Ovary (tissue), 9 donors: ENCODE results near the gene YEATS2. TPM values are rescaled to one million over a fixed set of nuclear protein-coding genes. Genes with fewer than 3 reads are reported as not detected.

Experiments used
- DNase-seq, 5 donors: peaks; one replicate each; pipeline ENCODE4 v3.0.0-alpha.2; 2019 to 2020
- H3K27ac ChIP-seq, 2 donors: fragments of 200-600 bp; one replicate each; pipeline versions ENCODE4 v1.5.1 to v1.8.0; 2019 to 2022
- H3K27me3 ChIP-seq: fragments of 200-600 bp; one replicate; pipeline ENCODE4 v1.8.0; 2022
- H3K36me3 ChIP-seq: fragments of 200-600 bp; sonication (generic); one replicate; pipeline ENCODE4 v1.5.1; 2019
- H3K4me1 ChIP-seq: one replicate; pipeline ENCODE4 v1.8.1; 2013; ENCODE audit warnings: mild to moderate bottlenecking, moderate library complexity; ENCODE audit not compliant: insufficient read depth
- H3K4me3 ChIP-seq: fragments of 200-600 bp; sonication (generic); one replicate; pipeline ENCODE4 v1.5.1; 2017
- H3K9me3 ChIP-seq, 2 donors: fragments of 200-600 bp in 1 of 2; sonication (generic) in 1 of 2; one replicate each; pipeline versions ENCODE4 v1.5.1 to v1.8.1; 2013 to 2019; ENCODE audit warnings: mild to moderate bottlenecking in 1 of 2, moderate library complexity in 1 of 2
- EP300 ChIP-seq: sonication (generic); formaldehyde crosslinking; IDR thresholded peaks from one replicate; pipeline ENCODE4 v1.6.1; 2017; ENCODE audit warnings: antibody characterized with exemption
- POLR2A ChIP-seq: fragments of 450-650 bp; IDR thresholded peaks from one replicate; pipeline ENCODE4 v1.6.1; 2017; ENCODE audit warnings: antibody characterized with exemption, mild to moderate bottlenecking, moderate library complexity
- WGBS, 3 donors: extraction: QIAGEN DNeasy Blood & Tissue Kit in 1 of 3; methylation state at CpG; one replicate each; pipeline versions ENCODE4 v1.1.5 to v1.1.7; 2013 to 2017; 5-methylcytosine and 5-hydroxymethylcytosine counted together
- intact Hi-C, 4 donors: fragments of 100-400 bp; cut with DNase I; formaldehyde crosslinking; loops; one replicate each; pipeline versions ENCODE4 v1.11.0 to v1.15.1; 2022 to 2023
- polyA plus RNA-seq, 2 donors: library from polyadenylated mRNA; stranded (reverse); fragments of 200-250 nt in 1 of 2; fragments of 350-450 nt in 1 of 2; fragmentation: Illumina TruSeq in 1 of 2; extraction: RNeasy Lipid Tissue Mini Kit (QIAGEN cat#74804) in 1 of 2; gene quantifications; one replicate each; pipeline ENCODE4 v1.2.3, GENCODE V29; 2013 to 2014
- total RNA-seq, 7 donors: library from RNA; depleted of rRNA in 2 of 7; stranded (reverse); fragments of >200 nt in 2 of 7; fragmentation: NEBNext Ultra II Directional in 3 of 7; extraction: Animal tissue kit (Norgen Biotek cat#: 25700) in 3 of 7; gene quantifications; one replicate each; pipeline versions ENCODE4 v1.1.0 to v1.2.4, GENCODE V29; 2016 to 2023
- TF ChIP-seq, protein P1 (sequence below), 3 donors: fragments of 450-650 bp in 2 of 3; fragments of 200-600 bp in 1 of 3; IDR thresholded peaks; one replicate each; pipeline versions ENCODE4 v1.5.1 to v1.8.0; 2016 to 2022; ENCODE audit warnings: antibody characterized with exemption in 3 of 3, mild to moderate bottlenecking in 1 of 3
- donor health status: DM: no; HTN: no; CAD: no; lungs with moderate emphysema.
- donor health status: DM: no; HTN: no; CAD: no.
- donor health status: Bipolar disorder and iron deficiency.
- donor health status: DM: yes; HTN: yes; CAD: no.
- donor health status: DM: no; HTN: no; CAD: no.
- donor health status: DM: yes; HTN: yes; CAD: no.

YEATS2 gene
- total and polyA plus RNA-seq, 9 donors, result 11.3 to 35.5 (median 26.0) TPM

DNA sequence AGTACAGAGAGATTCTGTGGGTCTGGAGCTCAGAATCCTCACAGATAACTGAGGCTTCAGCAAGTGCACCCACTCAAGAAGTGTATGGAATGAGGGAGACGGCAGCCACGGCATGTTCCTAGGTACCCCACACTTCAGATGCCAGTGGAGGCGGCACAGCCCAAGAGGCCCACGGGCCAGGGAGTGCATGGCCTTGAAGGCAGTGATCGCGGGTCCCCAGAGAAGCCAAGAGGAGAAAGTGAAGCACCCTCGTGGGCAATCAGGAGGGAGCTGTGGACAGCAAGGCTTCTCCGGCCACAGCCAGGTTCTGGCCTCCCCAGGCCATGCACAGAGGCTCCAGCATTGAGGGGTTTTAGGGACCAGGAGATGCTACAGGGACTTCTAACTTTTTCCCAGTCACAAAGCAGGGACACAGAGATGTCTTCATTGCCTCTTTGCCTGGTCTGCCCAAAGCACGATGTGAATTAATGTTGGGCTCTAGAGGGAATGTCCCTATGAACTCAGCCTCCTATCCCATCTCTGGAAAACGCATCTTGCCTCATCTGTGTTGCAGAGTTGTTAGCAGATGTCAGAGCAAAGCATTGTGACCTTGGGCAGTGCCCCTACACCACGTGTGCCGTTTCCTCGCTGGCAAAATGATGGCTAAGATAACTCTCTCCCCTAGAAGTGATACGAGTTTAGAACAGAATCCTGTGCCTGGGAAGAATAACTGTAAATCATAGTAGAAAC, 130.4 kb downstream of the YEATS2 start:
- H3K36me3 ChIP-seq, result no peaks in the 10 kb centered on the region
- H3K27ac ChIP-seq, result no peak overlapping the region
- DNase-seq, result no peak
- 59 to 71% (median 64%) methylated on average over 14 of the region's 14 CpGs for WGBS, 3 donors
- no peaks in the 10 kb centered on the region for H3K9me3 ChIP-seq
- H3K4me3 ChIP-seq, result no peak overlapping the region
- no peak for TF ChIP-seq POLR2A
- H3K27me3 ChIP-seq, result no peaks in the 10 kb centered on the region
- peaks cover 5% of the 10 kb centered on the region for H3K4me1 ChIP-seq
- intact Hi-C loops, result no loop called here

DNA sequence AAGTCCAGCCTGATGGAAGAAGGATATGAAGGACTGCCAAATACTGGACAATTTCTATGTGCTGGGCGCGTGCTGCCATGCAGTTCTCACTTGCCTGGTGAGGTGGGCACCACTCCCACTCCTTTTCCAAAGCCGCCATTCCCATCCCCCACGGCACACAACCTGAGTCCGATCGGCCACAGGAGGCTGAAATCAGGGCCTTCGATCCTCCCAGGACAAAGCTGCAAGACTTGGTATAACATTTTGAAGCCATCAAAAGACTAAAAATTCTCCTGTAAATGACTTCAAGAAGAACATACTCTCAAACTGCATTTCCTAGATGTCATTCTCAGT, 130.9 kb downstream of the YEATS2 start:
- no peaks in the 10 kb centered on the region for H3K27me3 ChIP-seq
- 88 to 90% (median 88%) methylated on average over 7 of the region's 7 CpGs for WGBS, 3 donors
- H3K9me3 ChIP-seq, result no peaks in the 10 kb centered on the region
- no peak overlapping the region for H3K27ac ChIP-seq
- DNase-seq, result no peak
- intact Hi-C loops, result no loop called here
- no peak overlapping the region for H3K4me3 ChIP-seq
- no peaks in the 10 kb centered on the region for H3K36me3 ChIP-seq
- TF ChIP-seq EP300 (no peak), POLR2A (no peak)
- TF ChIP-seq, protein P1, sequence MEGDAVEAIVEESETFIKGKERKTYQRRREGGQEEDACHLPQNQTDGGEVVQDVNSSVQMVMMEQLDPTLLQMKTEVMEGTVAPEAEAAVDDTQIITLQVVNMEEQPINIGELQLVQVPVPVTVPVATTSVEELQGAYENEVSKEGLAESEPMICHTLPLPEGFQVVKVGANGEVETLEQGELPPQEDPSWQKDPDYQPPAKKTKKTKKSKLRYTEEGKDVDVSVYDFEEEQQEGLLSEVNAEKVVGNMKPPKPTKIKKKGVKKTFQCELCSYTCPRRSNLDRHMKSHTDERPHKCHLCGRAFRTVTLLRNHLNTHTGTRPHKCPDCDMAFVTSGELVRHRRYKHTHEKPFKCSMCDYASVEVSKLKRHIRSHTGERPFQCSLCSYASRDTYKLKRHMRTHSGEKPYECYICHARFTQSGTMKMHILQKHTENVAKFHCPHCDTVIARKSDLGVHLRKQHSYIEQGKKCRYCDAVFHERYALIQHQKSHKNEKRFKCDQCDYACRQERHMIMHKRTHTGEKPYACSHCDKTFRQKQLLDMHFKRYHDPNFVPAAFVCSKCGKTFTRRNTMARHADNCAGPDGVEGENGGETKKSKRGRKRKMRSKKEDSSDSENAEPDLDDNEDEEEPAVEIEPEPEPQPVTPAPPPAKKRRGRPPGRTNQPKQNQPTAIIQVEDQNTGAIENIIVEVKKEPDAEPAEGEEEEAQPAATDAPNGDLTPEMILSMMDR (IDR thresholded peaks at IDR 0.05), result no peak
- H3K4me1 ChIP-seq, result peaks cover 5% of the 10 kb centered on the region

DNA sequence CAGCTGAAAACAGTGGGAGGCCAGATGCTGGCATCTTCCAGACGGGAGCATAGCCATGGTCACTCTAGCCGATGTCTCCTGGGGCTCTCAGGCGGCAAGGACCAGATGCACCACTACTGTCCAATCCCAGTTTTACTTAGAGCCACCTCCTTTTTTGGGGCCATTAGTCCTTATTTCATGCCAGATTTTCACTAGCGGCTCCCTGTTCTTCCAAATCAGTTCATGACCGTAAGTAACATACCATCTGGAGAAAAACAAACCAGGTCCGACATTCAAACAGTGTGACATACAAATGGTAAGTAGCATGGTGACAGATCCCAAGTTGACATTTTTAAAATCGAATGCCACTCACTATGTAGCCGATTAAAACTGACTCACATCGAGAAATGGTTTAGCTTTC, 131.9 kb downstream of the YEATS2 start:
- no peaks in the 10 kb centered on the region for H3K36me3 ChIP-seq
- intact Hi-C loops, result no loop called here

DNA sequence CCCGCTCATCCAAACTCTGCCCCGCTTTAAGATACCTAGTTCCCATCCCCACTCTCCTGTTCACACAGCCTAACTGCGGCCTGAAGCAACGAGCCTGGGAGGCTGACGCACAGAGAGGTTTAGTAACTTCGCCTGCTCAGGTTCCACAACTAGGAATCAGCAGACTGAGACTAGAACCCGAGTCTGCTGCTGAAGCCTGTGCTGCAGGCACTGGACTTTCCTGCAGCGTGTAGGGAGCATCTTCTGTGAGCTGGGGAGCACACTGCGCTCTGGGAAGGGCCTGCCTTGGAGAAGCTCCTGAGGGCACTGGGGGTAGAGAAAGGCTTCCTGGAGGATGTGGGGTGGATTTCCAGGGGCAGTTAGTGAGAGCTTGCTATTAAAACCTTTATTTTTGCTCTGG, 132.6 kb downstream of the YEATS2 start:
- no peaks in the 10 kb centered on the region for H3K36me3 ChIP-seq
- intact Hi-C loops, result no loop called here
- 94 to 96% (median 94%) methylated on average over 9 of the region's 9 CpGs for WGBS, 3 donors

More for the DNA sequence above, 131.9 kb downstream of the YEATS2 start:
- H3K27ac ChIP-seq, result no peak overlapping the region
- no peaks in the 10 kb centered on the region for H3K27me3 ChIP-seq
- 93 to 95% (median 94%) methylated on average over 9 of the region's 9 CpGs for WGBS, 3 donors
- TF ChIP-seq, protein P1 (IDR thresholded peaks at IDR 0.05), result no peak
- TF ChIP-seq POLR2A, result no peak
- TF ChIP-seq EP300, result no peak
- H3K9me3 ChIP-seq, result no peaks in the 10 kb centered on the region
- peaks cover 5% of the 10 kb centered on the region for H3K4me1 ChIP-seq
- H3K4me3 ChIP-seq, result no peak overlapping the region
- no peak for DNase-seq

DNA sequence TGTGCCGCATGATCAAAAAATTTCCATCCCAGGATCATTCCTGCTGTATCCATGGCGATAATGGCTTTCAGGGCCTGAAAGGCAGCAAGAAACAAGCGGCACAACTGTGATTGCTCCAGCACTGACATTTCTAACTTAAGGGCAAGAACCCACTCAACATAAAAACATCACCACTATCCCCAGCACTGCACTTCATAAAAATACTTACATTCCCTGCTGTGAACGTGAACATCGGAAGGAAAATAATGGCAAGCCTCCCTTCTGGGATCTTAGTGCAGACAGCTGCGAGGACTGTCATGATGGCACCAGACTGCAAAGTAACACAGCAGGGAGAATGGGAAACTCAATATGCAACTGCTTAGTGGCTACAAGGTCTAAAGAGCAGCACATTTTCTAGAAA, 135.9 kb downstream of the YEATS2 start:
- no peak for DNase-seq
- Histone ChIP-seq H3K27me3 (no peaks in the 10 kb centered on the region), H3K36me3 (no peaks in the 10 kb centered on the region), H3K9me3 (no peaks in the 10 kb centered on the region), H3K4me1 (no peaks in the 10 kb centered on the region), H3K27ac (no peak overlapping the region), H3K4me3 (no peak overlapping the region)
- no peak for TF ChIP-seq POLR2A
- TF ChIP-seq, protein P1 (IDR thresholded peaks at IDR 0.05), result no peak
- TF ChIP-seq EP300, result no peak
- 90 to 93% (median 92%) methylated on average over 6 of the region's 6 CpGs for WGBS, 3 donors
- intact Hi-C loops, result no loop called here

More for the DNA sequence above, 132.6 kb downstream of the YEATS2 start:
- H3K27me3 ChIP-seq, result no peaks in the 10 kb centered on the region
- H3K4me3 ChIP-seq, result no peak overlapping the region
- DNase-seq, result no peak
- TF ChIP-seq EP300 (no peak), POLR2A (no peak)
- TF ChIP-seq, protein P1 (IDR thresholded peaks at IDR 0.05), result no peak
- H3K9me3 ChIP-seq, result no peaks in the 10 kb centered on the region
- H3K27ac ChIP-seq, result no peak overlapping the region
- no peaks in the 10 kb centered on the region for H3K4me1 ChIP-seq
